Measurements from ENCODE around the gene KNTC1. TPM values are rescaled to one million over a fixed set of nuclear protein-coding genes. Genes with fewer than 3 reads are reported as not detected.
"Not testable (repeated sequence)": the region's sequence is repeated elsewhere in the genome, so short reads cannot be mapped to it uniquely, and the experiment has no call there.

The KNTC1 gene
- total RNA-seq, 1 donor from 2014 or later, result 21.7 TPM

DNA sequence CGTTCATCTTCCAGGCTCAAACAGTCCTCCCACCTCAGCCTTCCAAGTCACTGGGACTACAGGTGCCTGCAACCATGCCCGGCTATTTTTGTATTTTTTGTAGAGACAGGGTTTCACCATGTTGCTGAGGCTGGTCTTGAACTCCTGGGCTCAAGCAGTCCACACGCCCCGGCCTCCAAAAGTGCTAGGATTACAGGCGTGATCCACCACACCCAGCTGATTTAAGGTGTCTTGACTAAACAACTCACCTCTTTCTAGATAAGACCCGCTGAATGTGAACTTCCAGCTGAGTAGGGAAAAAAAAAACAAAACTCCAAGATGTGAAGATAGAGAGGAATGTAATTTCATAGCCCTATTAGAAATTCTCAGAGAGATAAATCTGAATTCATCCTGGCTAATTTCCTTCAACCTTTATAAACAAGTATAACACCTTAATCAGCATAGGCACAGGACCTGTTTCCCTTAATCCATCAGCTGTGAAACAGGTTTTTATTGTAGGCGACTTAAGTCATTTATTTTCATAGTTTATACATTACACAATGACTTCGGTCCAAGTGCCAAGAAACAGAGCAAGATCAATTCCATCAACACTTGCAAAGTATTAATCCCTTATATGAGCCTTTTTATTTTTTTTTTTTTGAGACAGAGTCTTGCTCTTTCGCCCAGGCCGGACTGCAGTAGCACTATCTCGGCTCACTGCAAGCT is 124.6 kb downstream of the KNTC1 start:
- no peak for DNase-seq (ENCODE audit: low read depth in 2 of 2)

DNA sequence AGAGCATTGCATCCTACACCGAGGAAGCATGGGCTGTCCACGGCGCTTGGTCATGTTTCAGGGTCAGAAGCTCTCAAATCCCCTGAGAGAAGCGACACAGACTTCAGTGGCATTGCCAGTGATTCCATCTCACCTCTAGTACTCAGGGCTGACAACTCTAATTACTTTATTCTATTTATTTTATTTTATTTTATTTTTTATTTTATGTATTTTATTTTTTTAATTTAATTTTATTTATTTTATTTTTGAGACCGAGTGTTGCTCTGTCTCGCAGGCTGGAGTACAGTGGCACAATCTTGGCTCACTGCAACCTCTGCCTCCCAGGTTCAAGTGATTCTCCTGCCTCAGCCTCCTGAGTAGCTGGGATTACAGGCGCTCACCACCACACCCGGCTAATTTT is 126.2 kb downstream of the KNTC1 start:
- not testable (repeated sequence) for DNase-seq (ENCODE audit: low read depth in 2 of 2)

DNA sequence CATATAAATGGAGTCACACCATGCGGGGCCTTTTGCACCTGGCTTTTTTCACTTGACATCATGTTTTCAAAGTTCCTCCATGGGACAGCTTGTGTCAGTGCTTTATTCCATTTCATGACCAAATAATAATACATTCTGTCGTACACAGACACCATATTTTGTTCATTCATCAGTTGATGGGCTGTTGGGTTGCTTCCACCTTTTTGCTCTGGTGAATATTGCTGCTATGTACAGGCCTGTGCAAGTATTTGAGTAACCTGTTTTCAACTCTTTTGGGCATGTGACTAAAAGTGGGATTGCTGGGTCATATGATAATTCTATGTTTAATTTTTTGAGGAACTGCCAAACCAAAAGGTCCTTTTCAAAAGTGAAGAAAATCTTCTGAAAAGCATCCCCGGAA is 129.2 kb downstream of the KNTC1 start:
- no peak for DNase-seq (ENCODE audit: low read depth in 2 of 2)

DNA sequence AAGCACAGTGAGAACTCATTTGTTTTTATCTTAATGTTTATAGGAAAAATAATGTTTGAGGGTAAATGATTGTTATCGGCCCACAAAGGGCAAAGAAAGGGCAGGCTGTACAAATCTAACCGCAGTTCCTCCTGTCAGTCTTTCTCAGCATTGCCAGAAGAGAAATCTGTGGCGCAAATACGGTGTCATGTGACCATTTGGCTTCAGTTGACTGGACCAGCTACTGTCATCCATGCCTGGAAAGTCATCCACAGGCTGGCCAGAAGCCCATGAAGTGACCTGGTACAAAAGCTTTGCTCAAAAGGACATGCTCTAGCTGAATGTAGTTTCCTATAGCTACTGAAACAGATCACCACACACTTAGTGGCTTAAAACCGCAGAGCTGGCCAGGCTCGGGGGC is 132.5 kb downstream of the KNTC1 start:
- no peak for DNase-seq (ENCODE audit: low read depth in 2 of 2)

DNA sequence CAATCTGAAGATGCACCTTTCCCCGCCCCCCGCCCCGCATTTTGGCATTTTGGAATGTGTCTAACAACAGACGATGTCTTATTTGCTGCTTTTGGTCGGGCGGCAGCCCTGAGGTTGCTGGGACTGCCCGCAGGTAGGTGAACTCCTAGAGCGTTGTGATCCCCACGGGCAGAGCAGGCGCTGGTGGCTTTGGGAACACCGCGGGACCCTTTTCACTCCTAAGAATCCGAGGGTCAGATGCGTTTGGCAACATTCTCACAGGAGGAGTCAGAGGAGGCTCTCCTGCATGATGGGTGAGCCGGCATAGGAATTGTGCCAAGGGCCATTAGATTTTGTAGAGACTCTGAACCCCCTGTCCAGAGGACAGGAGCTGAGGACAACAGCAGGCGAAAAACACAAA is 134.2 kb downstream of the KNTC1 start:
- no peak for DNase-seq (ENCODE audit: low read depth in 2 of 2)

DNA sequence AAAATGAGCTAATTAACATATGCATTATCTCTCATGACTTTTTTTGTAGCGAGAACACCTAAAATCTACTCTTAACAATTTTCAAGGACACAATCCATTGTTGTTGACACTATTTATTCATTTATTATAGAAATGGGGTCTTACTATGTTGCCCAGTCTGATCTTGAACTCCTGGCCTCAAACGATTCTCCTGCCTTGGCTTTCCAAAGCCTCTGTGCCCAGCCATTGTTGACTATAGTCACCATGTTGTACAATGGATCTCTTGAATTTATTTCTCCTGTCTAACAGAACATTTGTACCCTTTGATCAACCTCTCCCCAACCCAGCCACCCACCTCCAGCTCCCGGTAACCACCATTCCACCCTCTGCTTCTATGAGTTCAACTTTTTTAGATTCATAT is 134.9 kb downstream of the KNTC1 start:
- no peak for DNase-seq (ENCODE audit: low read depth in 2 of 2)

DNA sequence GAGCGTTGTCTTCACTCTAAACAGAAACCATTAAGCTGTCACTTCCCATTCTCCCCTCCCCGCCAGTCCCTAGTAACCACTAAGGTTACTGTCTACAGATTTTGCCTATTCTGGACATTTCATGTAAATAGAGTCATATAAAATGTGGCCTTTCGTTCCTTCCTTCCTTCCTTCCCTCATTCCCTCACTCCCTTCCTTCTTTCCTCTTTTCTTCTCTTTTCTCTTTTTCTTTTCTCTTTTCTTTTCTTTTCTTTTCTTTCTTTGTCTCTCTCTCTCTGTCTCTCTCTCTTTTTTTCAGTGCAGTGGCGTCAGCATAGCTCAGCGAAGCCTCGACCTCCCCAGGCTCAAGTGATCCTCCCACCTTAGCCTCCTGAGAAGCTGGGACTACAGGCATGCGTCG is 138.3 kb downstream of the KNTC1 start:
- DNase-seq (ENCODE audit: low read depth in 2 of 2), result no peak

DNA sequence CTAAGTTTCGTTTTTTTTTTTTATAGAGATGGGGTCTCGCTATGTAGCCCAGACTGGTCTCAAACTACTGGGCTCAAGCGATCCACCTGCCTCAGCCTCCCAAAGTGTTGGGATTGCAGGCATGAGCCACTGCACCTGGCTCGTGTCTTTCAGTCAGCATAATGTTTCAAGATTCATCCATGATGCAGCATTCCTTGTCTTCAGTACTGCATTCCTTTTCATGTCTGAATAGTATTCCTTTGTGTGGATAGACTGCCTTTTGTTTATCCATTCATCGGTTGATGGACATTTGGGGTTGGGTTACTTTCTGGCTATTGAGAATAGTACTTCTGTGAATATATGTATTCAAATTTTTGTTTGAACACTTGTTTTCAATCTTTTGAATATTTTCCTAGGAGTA is 138.7 kb downstream of the KNTC1 start:
- no peak for DNase-seq (ENCODE audit: low read depth in 2 of 2)

DNA sequence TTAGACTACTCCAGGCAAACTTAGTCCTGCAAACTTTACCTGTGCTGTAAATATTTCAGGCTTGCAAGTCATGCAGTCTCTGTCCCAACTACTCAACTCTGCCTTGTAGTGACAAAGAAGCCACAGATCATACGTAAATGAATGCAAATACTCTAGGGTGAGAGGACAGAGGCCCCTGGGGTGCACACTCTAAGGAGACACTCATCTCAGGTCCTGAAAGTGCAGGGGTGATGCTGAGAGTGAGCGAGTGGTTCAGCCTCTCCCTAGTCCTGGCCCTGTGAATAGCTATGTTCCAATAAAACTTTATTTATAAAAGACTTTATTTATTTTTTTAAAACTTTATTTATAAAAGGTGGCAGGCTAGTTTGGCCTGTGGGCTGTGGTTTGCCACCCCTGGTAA is 141.2 kb downstream of the KNTC1 start:
- DNase-seq (ENCODE audit: low read depth in 2 of 2), result no peak

DNA sequence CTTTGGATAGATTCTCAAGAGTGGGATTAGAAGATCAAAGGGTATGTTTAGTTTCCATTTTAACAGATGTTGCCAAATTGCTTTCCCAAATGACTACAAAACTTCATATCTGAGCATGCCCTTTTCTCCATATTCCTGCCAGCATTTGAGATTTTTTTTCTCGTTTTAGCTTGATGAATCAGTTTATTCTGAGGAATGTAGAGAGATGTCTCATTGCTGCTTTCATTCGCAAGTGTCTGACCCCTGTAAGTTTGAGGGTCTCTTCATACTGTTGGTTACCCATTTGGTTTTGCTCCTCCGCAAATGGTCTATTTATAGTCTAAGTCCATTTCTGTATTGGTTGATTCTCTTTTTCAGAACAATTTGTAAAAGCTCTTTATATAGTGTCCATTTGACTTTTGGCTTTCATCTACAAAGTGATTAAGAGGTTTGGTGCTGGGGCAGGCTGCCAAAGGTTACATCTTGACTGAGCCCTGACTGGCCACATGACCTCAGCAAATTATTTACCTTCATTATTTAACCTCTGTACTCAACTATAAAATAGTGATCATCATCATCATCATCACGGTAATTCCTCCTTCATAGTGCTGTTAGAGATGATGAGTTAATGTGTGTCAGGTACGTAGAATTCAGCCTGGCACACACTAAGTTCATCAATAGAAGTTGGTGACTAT is 142.5 kb downstream of the KNTC1 start:
- DNase-seq (ENCODE audit: low read depth in 2 of 2), result no peak

DNA sequence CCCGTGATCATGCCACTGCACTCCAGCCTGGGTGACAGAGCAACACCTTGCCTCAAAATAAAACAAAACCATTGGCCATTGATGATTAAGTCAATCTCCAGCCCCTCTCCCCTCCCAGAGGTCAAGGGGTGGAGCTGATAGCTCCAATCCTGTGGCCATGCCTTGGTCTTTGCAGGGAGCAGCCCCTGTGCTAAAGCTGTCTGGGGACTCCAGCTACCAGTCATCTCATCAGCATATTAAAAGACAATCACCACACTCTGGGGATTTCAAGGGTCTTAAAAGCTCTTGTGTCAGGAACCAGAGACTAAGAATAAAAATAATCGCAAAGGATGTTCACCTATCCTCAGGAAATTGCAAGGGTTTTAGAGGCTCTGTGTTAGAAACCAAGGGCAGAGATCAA is 145.5 kb downstream of the KNTC1 start:
- no peak for DNase-seq (ENCODE audit: low read depth in 2 of 2)

Other genes with a start within 250 kb of the KNTC1 start
- gene CLIP1, start 104.6 kb upstream of the KNTC1 start, total RNA-seq, result 22.6 and 28.7 TPM in 2 replicates
- gene ZCCHC8, start 26.3 kb upstream of the KNTC1 start, total RNA-seq, result 10.1 and 12.8 TPM in 2 replicates
- gene RSRC2, start 313 bp upstream of the KNTC1 start, total RNA-seq, result 19.0 and 22.6 TPM in 2 replicates
- not detected in 2 replicates for gene HCAR2, start 176.1 kb downstream of the KNTC1 start, total RNA-seq
- gene HCAR3, start 189.6 kb downstream of the KNTC1 start, total RNA-seq, result not detected in 2 replicates
- 0.13 TPM in 1 of 2 replicates, not detected in the other for gene HCAR1, start 203.6 kb downstream of the KNTC1 start, total RNA-seq
- 23.8 and 30.7 TPM in 2 replicates for gene DENR, start 225.6 kb downstream of the KNTC1 start, total RNA-seq
- 0.13 and 0.25 TPM in 2 replicates for gene CCDC62, start 247.3 kb downstream of the KNTC1 start, total RNA-seq